ENCODE results near the gene APP.

GRCh38 chr21:25896501-25897056, 274.0 kb downstream of the APP start:
- no peak for TF ChIP-seq EZH2 (IDR thresholded peaks at IDR 0.05; ENCODE audit: low read length, unreplicated experiment)
- TF ChIP-seq CTCF (conservative IDR thresholded peaks at IDR 0.05; ENCODE audit: low read depth, low read length), result no peak

Data from PC-3 (cell line).